H9 (cell line): Measurements from ENCODE around the gene NEURL1B. TPM values are rescaled to one million over a fixed set of nuclear protein-coding genes. Genes with fewer than 3 reads are reported as not detected.

Source experiments
- DNase-seq: peaks from one replicate; pipeline ENCODE4 v3.0.0-alpha.2; 2017
- H2AFZ ChIP-seq: one replicate; pipeline ENCODE4 v1.6.1; 2013; ENCODE audit warnings: mild to moderate bottlenecking, low read length, control low read depth, moderate library complexity
- H2AK5ac ChIP-seq: 2 replicates; pipeline ENCODE4 v1.6.1; 2013; ENCODE audit warnings: low read length, control low read depth, mixed read lengths; ENCODE audit not compliant: insufficient read length
- H2BK120ac ChIP-seq: one replicate; pipeline ENCODE4 v1.6.1; 2013; ENCODE audit warnings: low read depth, mild to moderate bottlenecking, low read length, control low read depth, inconsistent platforms; ENCODE audit not compliant: poor library complexity, severe bottlenecking
- H2BK12ac ChIP-seq: 2 replicates; pipeline ENCODE4 v1.6.1; 2013; ENCODE audit warnings: low read length, control low read depth, mixed read lengths, low read depth; ENCODE audit not compliant: insufficient read length
- H2BK15ac ChIP-seq: 2 replicates; pipeline ENCODE4 v1.6.1; 2013; ENCODE audit warnings: low read depth, low read length, control low read depth
- H2BK20ac ChIP-seq: one replicate; pipeline ENCODE4 v1.6.1; 2013; ENCODE audit warnings: low read depth, mild to moderate bottlenecking, low read length, control low read depth, inconsistent platforms; ENCODE audit not compliant: poor library complexity, severe bottlenecking
- H2BK5ac ChIP-seq: 2 replicates; pipeline ENCODE4 v1.6.1; 2013; ENCODE audit warnings: low read length, control low read depth, mixed read lengths; ENCODE audit not compliant: insufficient read length
- H3K14ac ChIP-seq: 2 replicates; pipeline ENCODE4 v1.6.1; 2013; ENCODE audit warnings: low read length, control low read depth; ENCODE audit not compliant: insufficient read depth
- H3K18ac ChIP-seq: 2 replicates; pipeline ENCODE4 v1.6.1; 2013; ENCODE audit warnings: low read depth, mild to moderate bottlenecking, mixed read lengths, low read length, control low read depth; ENCODE audit not compliant: insufficient read length
- H3K23ac ChIP-seq: 2 replicates; pipeline ENCODE4 v1.6.1; 2013; ENCODE audit warnings: low read length, control low read depth, mixed read lengths, low read depth; ENCODE audit not compliant: insufficient read length
- H3K23me2 ChIP-seq: 2 replicates; pipeline ENCODE4 v1.6.1; 2013; ENCODE audit warnings: low read depth, mild to moderate bottlenecking, mixed read lengths, low read length, control low read depth; ENCODE audit not compliant: insufficient read length, poor library complexity, severe bottlenecking
- H3K27ac ChIP-seq: 2 replicates; pipeline ENCODE4 v1.5.1; 2013; ENCODE audit warnings: low read length, control low read depth, mixed read lengths, low read depth; ENCODE audit not compliant: insufficient read length
- H3K27me3 ChIP-seq: 2 replicates; pipeline ENCODE4 v1.6.1; 2013; ENCODE audit warnings: low read length, control low read depth, inconsistent platforms; ENCODE audit not compliant: insufficient read depth
- H3K4ac ChIP-seq: 2 replicates; pipeline ENCODE4 v1.6.1; 2013; ENCODE audit warnings: low read depth, mild to moderate bottlenecking, control low read depth, inconsistent platforms, low read length, moderate library complexity
- H3K4me1 ChIP-seq: 2 replicates; pipeline ENCODE4 v1.6.1; 2013; ENCODE audit warnings: low read length, control low read depth, inconsistent platforms; ENCODE audit not compliant: insufficient read depth
- H3K4me2 ChIP-seq: 2 replicates; pipeline ENCODE4 v1.6.1; 2013; ENCODE audit warnings: low read length, control low read depth, mixed read lengths; ENCODE audit not compliant: insufficient read length, insufficient read depth
- H3K56ac ChIP-seq: 2 replicates; pipeline ENCODE4 v1.6.1; 2013; ENCODE audit warnings: low read depth, mild to moderate bottlenecking, mixed read lengths, low read length, control low read depth; ENCODE audit not compliant: insufficient read length
- H3K79me1 ChIP-seq: 2 replicates; pipeline ENCODE4 v1.6.1; 2013; ENCODE audit warnings: low read depth, mild to moderate bottlenecking, moderate library complexity, low read length, control low read depth, inconsistent platforms; ENCODE audit not compliant: insufficient read depth, poor library complexity, severe bottlenecking
- H3K79me2 ChIP-seq: 2 replicates; pipeline ENCODE4 v1.6.1; 2013; ENCODE audit warnings: low read length, control low read depth, inconsistent platforms; ENCODE audit not compliant: insufficient read depth
- H3K9ac ChIP-seq: 2 replicates; pipeline ENCODE4 v1.6.1; 2013; ENCODE audit warnings: low read length, control low read depth, mixed read lengths; ENCODE audit not compliant: insufficient read length; ENCODE audit errors: extremely low read depth
- H3K9me3 ChIP-seq: one replicate; pipeline ENCODE4 v1.6.1; 2013; ENCODE audit warnings: low read depth, low read length, inconsistent platforms; ENCODE audit not compliant: control insufficient read depth
- H3T11ph ChIP-seq: one replicate; pipeline ENCODE4 v1.6.1; 2013; ENCODE audit warnings: mild to moderate bottlenecking, low read length, control low read depth, inconsistent platforms
- H4K20me1 ChIP-seq: one replicate; pipeline ENCODE4 v1.6.1; 2013; ENCODE audit not compliant: control insufficient read depth, insufficient read length, insufficient read depth
- H4K5ac ChIP-seq: 2 replicates; pipeline ENCODE4 v1.6.1; 2013; ENCODE audit warnings: low read depth, mild to moderate bottlenecking, mixed read lengths, low read length, control low read depth; ENCODE audit not compliant: insufficient read length
- H4K8ac ChIP-seq: replicated peaks from 2 replicates; pipeline ENCODE4 v1.6.1; 2013; ENCODE audit warnings: low read length, control low read depth, mixed read lengths, low read depth; ENCODE audit not compliant: insufficient read length
- H4K91ac ChIP-seq: 2 replicates; pipeline ENCODE4 v1.6.1; 2013; ENCODE audit warnings: low read depth, mild to moderate bottlenecking, moderate library complexity, mixed read lengths, low read length, control low read depth; ENCODE audit not compliant: insufficient read length
- H3K27ac Mint-ChIP-seq, 3 experiments: 2 replicates in 2 of 3; 3 replicates in 1 of 3; pipeline ENCODE4 v1.8.0; 2020 to 2021; ENCODE audit warnings: mixed read lengths in 3 of 3, mild to moderate bottlenecking in 1 of 3, moderate library complexity in 1 of 3
- H3K27me3 Mint-ChIP-seq: 2 replicates; pipeline ENCODE4 v1.8.0; 2021; ENCODE audit warnings: low read depth, mild to moderate bottlenecking, moderate library complexity, mixed read lengths
- H3K36me3 Mint-ChIP-seq, 3 experiments: 2 replicates in 2 of 3; 3 replicates in 1 of 3; pipeline ENCODE4 v1.8.0; 2020 to 2021; ENCODE audit warnings: low read depth in 3 of 3, mixed read lengths in 3 of 3; ENCODE audit not compliant: insufficient read depth in 1 of 3
- H3K4me1 Mint-ChIP-seq, 2 experiments: 2 replicates each; pipeline ENCODE4 v1.8.0; 2020; ENCODE audit warnings: mixed read lengths in 2 of 2
- H3K4me3 Mint-ChIP-seq, 2 experiments: 2 replicates in 1 of 2; 3 replicates in 1 of 2; pipeline ENCODE4 v1.8.0; 2020 to 2021; ENCODE audit warnings: mild to moderate bottlenecking in 2 of 2, mixed read lengths in 2 of 2, moderate library complexity in 1 of 2
- H3K9me3 Mint-ChIP-seq, 2 experiments: 2 replicates in 1 of 2; 3 replicates in 1 of 2; pipeline ENCODE4 v1.8.0; 2020; ENCODE audit warnings: mild to moderate bottlenecking in 2 of 2, mixed read lengths in 2 of 2, moderate library complexity in 1 of 2
- CTCF ChIP-seq: fragments of 200-600 bp; sonication (generic); conservative IDR thresholded peaks from 3 replicates; pipeline ENCODE4 v1.8.0; 2021; ENCODE audit warnings: antibody characterized with exemption, mild to moderate bottlenecking
- WGBS: extraction: QIAGEN DNeasy Blood & Tissue Kit; methylation state at CpG from one replicate; pipeline ENCODE4 v1.1.7; 2013; ENCODE audit warnings: missing lambda C conversion rate, low lambda C conversion rate, mixed read lengths; ENCODE audit not compliant: insufficient read length; ENCODE audit errors: extremely low coverage; 5-methylcytosine and 5-hydroxymethylcytosine counted together
- total RNA-seq: library from RNA; stranded (reverse); gene quantifications from 2 replicates; pipeline ENCODE4 v1.2.1, GENCODE V29; 2021

The NEURL1B gene
- total RNA-seq, 1 experiment from 2014 or later = 3.6 TPM

DNA sequence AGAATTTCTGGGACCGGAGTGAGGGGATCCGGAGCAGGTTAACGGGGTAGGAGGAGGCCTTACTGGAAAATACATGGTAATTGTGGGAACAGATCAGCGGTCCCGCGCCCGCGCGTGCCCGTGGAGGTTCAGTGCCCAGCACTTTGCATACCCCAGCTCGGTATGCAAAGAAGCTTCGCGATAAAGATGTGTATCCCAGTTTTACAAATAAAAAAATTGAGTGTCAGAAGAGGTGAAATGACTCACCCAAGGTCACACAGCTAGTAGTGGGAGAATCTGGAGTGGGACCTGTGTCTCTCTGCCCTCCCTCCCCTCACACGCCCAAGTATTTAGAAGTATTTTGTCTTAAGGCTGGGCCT, 967 bp downstream of the NEURL1B start:
- DNase-seq = no peak
- Mint-ChIP-seq H3K4me1 (peaks cover 57 to 60% of the 10 kb centered on the region in 2 experiments), H3K9me3 (no peaks in the 10 kb centered on the region), H3K27me3 (peaks cover 54% of the 10 kb centered on the region), H3K27ac (peak overlapping the region in 1 of 3 experiments; percentile 41; a peak in 1 of 7 replicates), H3K4me3 (peak overlapping the region; percentile 61 to 79), H3K36me3 (peaks cover 0 to 6% (median 4%) of the 10 kb centered on the region in 3 experiments; a peak in 5 of 7 replicates)
- Histone ChIP-seq H4K8ac (no peak overlapping the region), H2AFZ (no peak overlapping the region), H2BK12ac (no peak overlapping the region), H4K20me1 (no peaks in the 10 kb centered on the region), H3K27me3 (peaks cover 2% of the 10 kb centered on the region; the same call in 1 of the 2 replicates), H4K91ac (no peak overlapping the region), H3K27ac (no peak overlapping the region), H2BK20ac (no peak overlapping the region), H3K56ac (no peak overlapping the region), H3K14ac (no peak overlapping the region), H3K4ac (no peak overlapping the region), H4K5ac (no peak overlapping the region), H2AK5ac (no peak overlapping the region), H3K4me2 (peak overlapping the region; percentile 61), H2BK5ac (no peak overlapping the region), H3K79me2 (no peaks in the 10 kb centered on the region), H3K18ac (no peak overlapping the region), H3K23me2 (peaks cover 10% of the 10 kb centered on the region), H3K9ac (no peak overlapping the region), H2BK15ac (no peak overlapping the region), H3T11ph (no peak overlapping the region), H3K4me1 (peaks cover 7% of the 10 kb centered on the region; the same call in 1 of the 2 replicates), H3K23ac (no peak overlapping the region), H2BK120ac (no peak overlapping the region), H3K79me1 (no peaks in the 10 kb centered on the region), H3K9me3 (no peaks in the 10 kb centered on the region)
- no CpG with 5 or more reads among the region's 14 CpGs for WGBS
- no peak for TF ChIP-seq CTCF
